Measurements from ENCODE around the gene FUOM.

DNA sequence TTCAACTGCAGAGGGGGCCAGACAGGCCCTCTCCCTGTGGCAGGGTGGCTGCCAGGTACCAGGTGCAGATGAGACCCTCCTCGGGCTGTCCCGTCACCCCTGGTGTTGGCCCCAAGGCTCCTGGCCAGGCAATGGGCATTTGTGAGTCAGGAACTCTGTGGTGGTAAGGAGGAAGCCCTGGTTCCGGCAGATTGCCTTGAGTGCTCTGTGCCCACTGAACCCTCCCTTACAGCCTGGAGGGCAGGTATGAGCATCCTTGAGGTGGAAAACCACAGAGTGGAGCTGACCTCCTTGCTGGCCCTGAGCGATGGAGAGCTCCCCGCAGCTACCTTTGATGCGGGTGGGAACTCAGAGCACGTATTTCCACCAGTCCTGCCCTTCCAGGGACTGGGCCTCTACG is 23.2 kb upstream of the FUOM start:
- TF ChIP-seq, protein P1, sequence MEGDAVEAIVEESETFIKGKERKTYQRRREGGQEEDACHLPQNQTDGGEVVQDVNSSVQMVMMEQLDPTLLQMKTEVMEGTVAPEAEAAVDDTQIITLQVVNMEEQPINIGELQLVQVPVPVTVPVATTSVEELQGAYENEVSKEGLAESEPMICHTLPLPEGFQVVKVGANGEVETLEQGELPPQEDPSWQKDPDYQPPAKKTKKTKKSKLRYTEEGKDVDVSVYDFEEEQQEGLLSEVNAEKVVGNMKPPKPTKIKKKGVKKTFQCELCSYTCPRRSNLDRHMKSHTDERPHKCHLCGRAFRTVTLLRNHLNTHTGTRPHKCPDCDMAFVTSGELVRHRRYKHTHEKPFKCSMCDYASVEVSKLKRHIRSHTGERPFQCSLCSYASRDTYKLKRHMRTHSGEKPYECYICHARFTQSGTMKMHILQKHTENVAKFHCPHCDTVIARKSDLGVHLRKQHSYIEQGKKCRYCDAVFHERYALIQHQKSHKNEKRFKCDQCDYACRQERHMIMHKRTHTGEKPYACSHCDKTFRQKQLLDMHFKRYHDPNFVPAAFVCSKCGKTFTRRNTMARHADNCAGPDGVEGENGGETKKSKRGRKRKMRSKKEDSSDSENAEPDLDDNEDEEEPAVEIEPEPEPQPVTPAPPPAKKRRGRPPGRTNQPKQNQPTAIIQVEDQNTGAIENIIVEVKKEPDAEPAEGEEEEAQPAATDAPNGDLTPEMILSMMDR (IDR thresholded peaks at IDR 0.05 in 2 of 3, conservative IDR thresholded peaks at IDR 0.05 in 1 of 3; ENCODE audit: control insufficient read depth in 2 of 3, extremely low read depth in 1 of 3, insufficient read depth in 1 of 3, low read depth in 3 of 3, low read length in 3 of 3): no peak
- TF ChIP-seq FOXM1 (IDR thresholded peaks at IDR 0.05; ENCODE audit: low read depth, low read length) (no peak), EZH2 (IDR thresholded peaks at IDR 0.05; ENCODE audit: borderline replicate concordance, control insufficient read depth, low read depth, low read length) (no peak), MYB (IDR thresholded peaks at IDR 0.05; ENCODE audit: borderline replicate concordance, low read depth, low read length) (no peak), SMARCA5 (IDR thresholded peaks at IDR 0.05) (no peak), ZBED1 (IDR thresholded peaks at IDR 0.05; ENCODE audit: borderline replicate concordance) (no peak)
